Endothelial cell of umbilical vein (primary cell): Measurements from ENCODE around the gene KCNIP3. TPM values are rescaled to one million over a fixed set of nuclear protein-coding genes. Genes with fewer than 3 reads are reported as not detected.
"Not testable (repeated sequence)": the region's sequence is repeated elsewhere in the genome, so short reads cannot be mapped to it uniquely, and the experiment has no call there.

ENCODE experiments used
- BruUV-seq: library from RNA; stranded (reverse); fragments of 400-500 nt; replicated peaks from 2 replicates; lab custom pipeline; 2021; lab: Mats Ljungman, UMichigan
- CTCF ChIA-PET: fragments of 300-600, 350-600 bp; sonication (Branson Sonifier 250); formaldehyde crosslinking; loops from one replicate; lab custom pipeline; 2021; ENCODE audit warnings: antibody characterized with exemption, inconsistent platforms; lab: Charles Lee
- POLR2A ChIA-PET: fragments of 300-600, 350-600 bp; sonication (Branson Sonifier 250); formaldehyde crosslinking; loops from one replicate; lab custom pipeline; 2021; ENCODE audit warnings: antibody characterized with exemption, inconsistent platforms; lab: Charles Lee
- DNase-seq: peaks from one replicate; pipeline ENCODE4 v3.0.0-alpha.2; 2011; ENCODE audit warnings: low read depth, low spot score
- FAIRE-seq: peaks from 2 replicates; lab custom pipeline; 2011; peaks lifted over from hg19 to GRCh38; lab: Jason Lieb, UNC
- H2AFZ ChIP-seq: 2 replicates; pipeline ENCODE4 v1.6.0; 2012; ENCODE audit warnings: low read depth, low read length, control low read depth, inconsistent platforms
- H3K27ac ChIP-seq: 2 replicates; pipeline ENCODE4 v1.5.1; 2011; ENCODE audit warnings: low read depth, mild to moderate bottlenecking, control low read depth, low read length, moderate library complexity; ENCODE audit not compliant: insufficient read depth
- H3K27me3 ChIP-seq, 2 experiments: 2 replicates each; pipeline versions ENCODE4 v1.6.0 to v1.6.1; 2011; ENCODE audit warnings: low read length in 2 of 2, mixed read lengths in 1 of 2; ENCODE audit not compliant: control insufficient read depth in 2 of 2, insufficient read depth in 2 of 2
- H3K36me3 ChIP-seq, 2 experiments: 2 replicates in 1 of 2; 3 replicates in 1 of 2; pipeline ENCODE4 v1.5.1; 2011; ENCODE audit warnings: low read length in 2 of 2, mild to moderate bottlenecking in 1 of 2, moderate library complexity in 1 of 2; ENCODE audit not compliant: control insufficient read depth in 2 of 2, insufficient read depth in 2 of 2; ENCODE audit errors: extremely low read depth in 1 of 2
- H3K4me1 ChIP-seq: 3 replicates; pipeline ENCODE4 v1.5.1; 2011; ENCODE audit warnings: mild to moderate bottlenecking, low read length; ENCODE audit not compliant: control insufficient read depth, insufficient read depth; ENCODE audit errors: extremely low read depth
- H3K4me2 ChIP-seq: 2 replicates; pipeline ENCODE4 v1.6.1; 2011; ENCODE audit warnings: low read length, control low read depth, mixed read lengths; ENCODE audit not compliant: insufficient read depth
- H3K4me3 ChIP-seq, 3 experiments: fragments of 200-600 bp in 1 of 3; sonication (generic), shearing (Covaris generic) in 1 of 3; replicated peaks in 1 of 3; 2 replicates each; pipeline ENCODE4 v1.5.1; 2011 to 2016; ENCODE audit warnings: control low read depth in 3 of 3, low read length in 3 of 3, mild to moderate bottlenecking in 2 of 3, inconsistent platforms in 1 of 3, low read depth in 1 of 3, moderate library complexity in 1 of 3; ENCODE audit not compliant: insufficient read depth in 1 of 3
- H3K79me2 ChIP-seq: 2 replicates; pipeline ENCODE4 v1.6.0; 2012; ENCODE audit warnings: low read length, inconsistent platforms; ENCODE audit not compliant: control insufficient read depth, insufficient read depth
- H3K9ac ChIP-seq: replicated peaks from 2 replicates; pipeline ENCODE3; 2011; ENCODE audit warnings: low read length, control low read depth; ENCODE audit not compliant: insufficient read depth; ENCODE audit errors: extremely low read depth
- H3K9me1 ChIP-seq: replicated peaks from 3 replicates; pipeline ENCODE4 v1.6.0; 2011; ENCODE audit warnings: mild to moderate bottlenecking, low read length; ENCODE audit not compliant: control insufficient read depth, insufficient read depth; ENCODE audit errors: extremely low read depth
- H3K9me3 ChIP-seq: replicated peaks from 2 replicates; pipeline ENCODE4 v1.5.1; 2012; ENCODE audit warnings: low read length, inconsistent platforms; ENCODE audit not compliant: control insufficient read depth, insufficient read depth
- H4K20me1 ChIP-seq: replicated peaks from 2 replicates; pipeline ENCODE3; 2011; ENCODE audit warnings: mild to moderate bottlenecking, low read length; ENCODE audit not compliant: control insufficient read depth, insufficient read depth; ENCODE audit errors: extremely low read depth
- CTCF ChIP-seq, 2 donors: IDR thresholded peaks; 1 replicate in 1 of 2; 2 replicates in 1 of 2; pipeline ENCODE4 v1.5.1; 2011; ENCODE audit warnings: low read length in 2 of 2, mild to moderate bottlenecking in 2 of 2, moderate library complexity in 2 of 2, control low read depth in 1 of 2, inconsistent platforms in 1 of 2, low read depth in 1 of 2; ENCODE audit not compliant: insufficient read depth in 1 of 2; ENCODE audit errors: extremely low read depth in 1 of 2
- JUN ChIP-seq: IDR thresholded peaks from 2 replicates; pipeline ENCODE4 v1.6.1; 2011; ENCODE audit warnings: borderline replicate concordance, low read depth; ENCODE audit not compliant: insufficient read length, insufficient read depth
- POLR2A ChIP-seq: IDR thresholded peaks from 2 replicates; pipeline ENCODE4 v1.6.1; 2012; ENCODE audit warnings: low read depth, mild to moderate bottlenecking, control low read depth, low read length
- POLR2AphosphoS5 ChIP-seq: IDR thresholded peaks from 2 replicates; pipeline ENCODE4 v1.6.1; 2012; ENCODE audit warnings: low read depth, mild to moderate bottlenecking, control low read depth, low read length, moderate library complexity; ENCODE audit not compliant: insufficient read depth
- dilution Hi-C: fragments of 300-500 bp; cut with MboI; formaldehyde crosslinking; loops from one replicate; pipeline ENCODE4 v1.15.0; 2019; ENCODE audit warnings: low sequenced_read_pairs; ENCODE audit not compliant: extremely low pct_ligation_motif_present
- intact Hi-C: fragments of 100-400 bp; cut with micrococcal nuclease; formaldehyde crosslinking; loops from one replicate; pipeline ENCODE4 v1.10.0; 2022
- polyA plus RNA-seq, 4 experiments: library from polyadenylated mRNA; depleted of rRNA in 3 of 4; stranded (reverse) in 3 of 4; unstranded in 1 of 4; fragments of >200 nt; gene quantifications; 2 replicates each; pipeline versions ENCODE4 v1.2.1 to v1.2.3, GENCODE V29; 2011 to 2012; ENCODE audit warnings: missing spikeins in 1 of 4
- total RNA-seq: library from RNA; stranded (reverse); gene quantifications from 2 replicates; pipeline ENCODE4 v1.2.3, GENCODE V29; 2021

The KCNIP3 gene
- total and polyA plus RNA-seq, 2 donors (not counting 3 experiments of a cell fraction or from before 2014, with no cell fraction given): 0.12 to 0.62 TPM

DNA sequence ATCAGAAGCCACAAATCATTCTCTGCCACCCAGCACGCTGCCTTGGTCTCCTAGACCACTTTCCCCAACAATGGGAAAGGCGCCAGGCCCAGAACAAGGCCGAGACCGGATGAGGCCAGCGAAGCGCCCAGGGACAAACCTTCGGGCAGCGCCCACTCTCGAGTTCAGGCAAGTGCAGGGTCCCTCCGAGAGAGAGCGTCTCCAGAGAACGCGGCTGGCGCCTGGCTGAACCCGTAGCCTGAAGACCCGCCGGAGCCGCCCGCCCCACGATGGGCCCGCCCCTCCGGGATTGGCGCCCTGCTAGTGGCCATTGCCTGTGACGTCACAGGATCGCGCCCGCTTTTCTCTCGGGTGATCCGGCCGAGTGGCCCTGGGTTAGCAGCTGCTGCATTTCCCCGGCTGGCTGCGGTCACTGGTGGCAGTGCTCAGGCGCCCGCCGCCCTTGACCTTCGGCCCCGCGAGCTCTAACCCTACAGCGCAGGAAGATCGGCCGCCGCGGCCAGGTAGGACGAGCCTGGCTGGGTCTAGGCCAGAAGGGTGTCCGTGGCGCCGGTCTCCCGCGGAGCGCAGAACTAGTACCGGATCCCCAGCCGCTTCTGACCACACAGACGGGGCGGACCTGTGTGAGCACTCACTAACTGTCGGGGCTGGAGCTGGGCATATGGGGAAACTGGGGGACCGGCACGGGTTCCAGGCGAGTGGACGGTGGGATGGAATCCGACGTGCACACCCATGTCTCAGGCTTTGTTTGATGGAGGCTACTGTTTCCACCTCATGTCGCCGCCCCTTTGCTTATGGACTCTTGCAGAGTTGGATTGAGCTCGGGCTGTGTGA is 105.4 kb downstream of the KCNIP3 start, which contains the start of gene FAHD2A:
Gene FAHD2A (plus strand): TSS at position 339 of the 834 bp plus-strand sequence. CDS start 2,851 bp downstream, outside the sequence.
- CTCF ChIA-PET: interaction anchor here (1.4 to 3.2 kb wide), 5 partner anchors 10 to 57 kb away, joined by 3 to 35 read pairs (median 7); no protein-coding TSS in a partner anchor
- Histone ChIP-seq H2AFZ (peak within 1 kb of the TSS; percentile 99), H3K4me2 (peak within 1 kb of the TSS; percentile 84), H3K9ac (peak within 1 kb of the TSS; percentile 85), H3K27me3 (no peaks in the 10 kb centered on the region), H4K20me1 (no peaks in the 10 kb centered on the region), H3K9me3 (no peaks in the 10 kb centered on the region), H3K79me2 (peaks cover 16% of the 10 kb centered on the region), H3K4me3 (peak within 1 kb of the TSS; percentile 60 to 95 (median 73)), H3K9me1 (no peaks in the 10 kb centered on the region), H3K36me3 (no peaks in the 10 kb centered on the region), H3K27ac (peak within 1 kb of the TSS; percentile 85), H3K4me1 (peaks cover 13% of the 10 kb centered on the region)
- dilution Hi-C loops (no loop called here), intact Hi-C loops (loop anchor here (1.0 kb wide), 2 partner anchors 13 to 56 kb away; no protein-coding TSS in a partner anchor)
- TSS peak; percentile 37 for BruUV-seq
- DNase-seq (peak; percentile 88), FAIRE-seq (peak; percentile 82)
- POLR2A ChIA-PET: no interaction called here
- no peak for TF ChIP-seq JUN
- TF ChIP-seq POLR2AphosphoS5: peak; percentile 76
- TF ChIP-seq POLR2A: peak; percentile 85

DNA sequence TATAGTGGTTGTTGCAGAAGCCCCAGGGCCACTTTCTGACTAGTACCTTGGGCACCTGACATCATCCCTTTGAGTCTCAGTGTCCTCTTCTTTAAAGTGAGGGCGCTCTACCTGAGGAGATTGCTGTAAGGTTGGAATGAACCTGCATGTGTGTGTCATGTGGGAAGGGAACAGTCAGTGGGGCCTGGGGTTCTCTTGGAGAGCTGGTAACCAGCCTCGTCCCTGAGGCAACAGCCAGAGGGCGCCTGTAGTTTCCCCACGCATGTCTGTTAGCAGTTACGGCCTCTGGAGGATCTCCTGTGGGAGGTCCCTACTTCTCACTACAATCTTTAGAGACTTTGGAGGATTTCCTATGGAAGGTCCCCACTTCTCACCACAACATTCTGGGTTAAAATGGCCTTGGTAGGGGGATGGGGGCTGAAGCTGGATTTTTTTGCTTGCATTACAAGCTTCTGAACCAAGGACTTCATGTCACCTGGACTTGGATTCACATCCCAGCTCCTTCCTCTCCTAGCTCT is 106.1 kb downstream of the KCNIP3 start:
- peak; percentile 62 for FAIRE-seq
- peak; percentile 26 to 46 for TF ChIP-seq CTCF (IDR thresholded peaks at IDR 0.05; ENCODE audit: extremely low read depth in 1 of 2, insufficient read depth in 1 of 2, low read depth in 1 of 2, low read length in 2 of 2)
- CTCF ChIA-PET: interaction anchor here (1.4 to 3.2 kb wide), 5 partner anchors 10 to 58 kb away, joined by 3 to 35 read pairs (median 7); no protein-coding TSS in a partner anchor
- dilution Hi-C loops, H3K9me3 ChIP-seq, POLR2A ChIA-PET, BruUV-seq, H3K36me3 ChIP-seq, H3K27me3 ChIP-seq, H3K9me1 ChIP-seq, H4K20me1 ChIP-seq, DNase-seq, intact Hi-C loops: not testable (repeated sequence)
- Histone ChIP-seq H3K79me2 (peaks cover 16% of the 10 kb centered on the region), H3K4me2 (peak overlapping the region; percentile 84), H3K27ac (peak overlapping the region; percentile 85), H3K9ac (peak overlapping the region; percentile 85), H2AFZ (peak overlapping the region; percentile 99), H3K4me1 (peaks cover 13% of the 10 kb centered on the region), H3K4me3 (peak overlapping the region; percentile 60 to 95 (median 73))

DNA sequence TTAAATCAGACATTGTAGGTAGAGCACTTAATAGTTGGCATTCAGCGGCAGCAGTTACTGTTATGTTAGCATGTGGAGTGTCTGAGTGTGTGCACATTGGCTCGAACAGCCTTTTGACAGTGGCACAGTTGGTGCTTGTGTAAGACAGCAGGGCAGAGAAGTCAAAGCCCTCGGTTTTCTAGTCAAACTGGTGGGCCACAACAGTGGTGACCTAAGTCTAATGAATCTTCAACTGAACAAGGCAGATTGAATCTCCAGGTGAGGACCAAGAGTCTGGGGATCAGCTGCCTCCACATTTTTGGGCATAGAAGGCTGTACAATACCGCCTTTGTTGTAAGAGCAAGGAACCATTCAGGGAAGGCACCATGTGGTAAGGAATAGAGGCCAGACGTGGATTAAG is 106.7 kb downstream of the KCNIP3 start:
- H3K4me3 ChIP-seq, BruUV-seq, POLR2A ChIA-PET: not testable (repeated sequence)

More for the DNA sequence above, 106.7 kb downstream of the KCNIP3 start:
- peaks cover 13% of the 10 kb centered on the region for H3K4me1 ChIP-seq
- peak overlapping the region; percentile 84 for H3K4me2 ChIP-seq
- intact Hi-C loops, H2AFZ ChIP-seq, H3K9ac ChIP-seq, H3K36me3 ChIP-seq, dilution Hi-C loops, FAIRE-seq, H3K9me3 ChIP-seq, H3K27me3 ChIP-seq, DNase-seq, H4K20me1 ChIP-seq, H3K27ac ChIP-seq, H3K9me1 ChIP-seq: not testable (repeated sequence)
- peaks cover 16% of the 10 kb centered on the region for H3K79me2 ChIP-seq
- CTCF ChIA-PET: interaction anchor here (1.4 to 3.2 kb wide), 5 partner anchors 11 to 59 kb away, joined by 3 to 35 read pairs (median 7); no protein-coding TSS in a partner anchor
